Pulmonary artery endothelial cell (primary cell): ENCODE results near the gene HEXD. TPM values are rescaled to one million over a fixed set of nuclear protein-coding genes. Genes with fewer than 3 reads are reported as not detected.
"Not testable (repeated sequence)": the region's sequence is repeated elsewhere in the genome, so short reads cannot be mapped to it uniquely, and the experiment has no call there.

Experiments used
- DNase-seq: peaks from one replicate; pipeline ENCODE4 v3.0.0-alpha.2; 2011; ENCODE audit warnings: low read depth, low spot score
- total RNA-seq: library from RNA; depleted of rRNA; stranded (reverse); fragments of >200 nt; gene quantifications from 2 replicates; pipeline ENCODE4 v1.2.3, GENCODE V29; 2014

HEXD gene
- total RNA-seq, 1 donor from 2014 or later = 11.3 TPM

- DNase-seq = no peak
Observed at GRCh38 chr17:82457073-82457928, 39.2 kb downstream of the HEXD start.

DNA sequence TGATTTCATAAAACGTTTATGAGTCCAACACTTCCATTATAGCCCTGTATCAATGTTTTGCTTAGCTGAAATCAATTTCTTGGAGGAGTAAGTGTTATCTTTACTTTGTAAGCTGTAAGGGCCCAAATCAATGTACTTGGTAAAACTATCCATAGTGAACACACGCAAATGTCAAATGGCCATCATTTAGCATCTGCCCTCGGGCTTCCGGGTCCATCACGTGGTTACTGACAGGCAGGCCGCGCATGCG lies 39.7 kb downstream of the HEXD start:
- no peak for DNase-seq

GRCh38 chr17:82458179-82458884 lies 40.2 kb downstream of the HEXD start, which contains the start of gene NARF:
NARF (plus strand) TSS chr17:82458741; CDS start chr17:82458804, 63 bp downstream.
- DNase-seq = peak; percentile 97

- DNase-seq = peak; percentile 37
Observed at GRCh38 chr17:82458885-82459424, 40.8 kb downstream of the HEXD start.

GRCh38 chr17:82459936-82460335 lies 41.8 kb downstream of the HEXD start:
- not testable (repeated sequence) for DNase-seq

DNA sequence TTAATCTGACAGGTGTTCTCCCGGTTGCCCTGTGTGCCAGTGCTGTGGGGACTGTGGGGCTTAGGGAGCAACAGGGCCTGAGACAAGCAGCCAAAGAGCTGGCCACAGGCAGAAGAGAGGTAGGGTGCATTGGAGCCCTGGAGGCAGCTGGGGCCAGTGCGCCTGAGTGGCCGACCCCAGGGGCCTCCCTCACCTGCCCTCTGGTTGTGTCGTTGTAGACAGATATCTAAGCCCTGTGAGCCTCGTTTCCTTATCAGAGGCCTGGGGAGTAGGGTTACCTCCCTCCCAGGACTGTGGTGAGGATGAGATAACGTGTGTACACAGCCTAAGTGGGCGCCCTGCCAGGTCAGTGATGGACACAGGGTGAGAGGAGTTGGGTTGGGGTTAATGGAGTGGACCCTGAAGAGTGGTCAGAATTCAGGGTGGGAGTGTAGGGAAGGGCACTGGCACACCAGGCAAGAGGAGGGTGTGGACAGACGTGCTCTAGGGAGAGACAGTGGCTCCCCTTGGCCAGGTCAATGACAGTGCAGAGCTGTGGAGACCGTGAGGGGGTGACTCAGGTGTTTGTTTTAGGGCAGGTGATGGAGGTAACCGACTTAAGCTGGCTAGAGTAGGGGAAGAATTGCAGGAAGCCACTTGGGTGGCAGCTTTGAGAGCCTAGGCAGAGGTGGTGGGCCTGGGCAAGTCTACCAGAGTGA lies 43.8 kb downstream of the HEXD start:
- no peak for DNase-seq

- DNase-seq = no peak
Observed at GRCh38 chr17:82463391-82463790, 45.2 kb downstream of the HEXD start.

DNA sequence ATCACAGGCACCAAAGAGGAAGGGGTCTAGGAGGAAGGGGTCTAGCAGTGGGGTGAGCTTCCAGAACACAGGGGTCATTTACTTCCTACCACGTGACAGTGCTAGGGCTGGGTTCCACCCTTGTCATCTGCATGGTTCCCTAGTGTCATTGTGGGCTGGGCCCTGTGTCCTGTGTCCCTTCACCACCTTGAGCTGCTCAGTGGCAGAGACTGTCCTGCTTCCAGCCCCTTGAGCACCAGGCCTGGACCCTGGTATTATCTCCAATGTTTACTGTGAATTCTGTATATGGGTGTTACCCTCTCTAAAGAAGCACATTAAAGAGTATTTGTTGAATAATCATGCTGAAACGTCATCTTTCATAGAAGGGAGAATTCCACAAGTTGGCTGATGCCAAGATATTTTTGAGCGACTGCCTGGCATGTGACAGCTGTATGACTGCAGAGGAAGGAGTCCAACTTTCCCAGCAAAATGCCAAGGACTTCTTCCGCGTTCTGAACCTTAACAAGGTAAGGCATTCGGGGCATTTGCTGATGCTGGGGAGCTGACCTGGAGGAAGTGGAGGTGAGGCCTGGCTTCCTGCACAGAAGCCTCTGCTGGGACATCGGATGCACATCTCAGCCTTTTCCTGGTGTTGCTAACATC lies 45.9 kb downstream of the HEXD start:
- no peak for DNase-seq

DNA sequence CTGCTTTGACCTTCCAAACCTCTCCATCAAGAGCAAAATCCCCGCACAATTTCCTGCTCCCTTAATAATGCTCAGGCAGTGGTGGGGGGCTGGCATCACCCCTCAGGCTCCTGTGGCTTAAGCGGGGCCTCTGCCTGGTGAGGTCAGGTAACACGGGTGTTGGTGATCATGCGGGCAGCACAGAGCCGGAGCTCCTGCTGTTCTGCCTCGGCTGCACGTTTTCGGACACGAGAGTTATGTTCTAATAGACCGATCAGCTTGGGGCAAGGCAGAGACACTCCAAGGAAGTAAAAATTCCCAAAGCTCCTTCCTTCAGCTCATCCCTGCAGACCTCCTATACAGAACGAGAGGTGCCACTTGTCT lies 46.4 kb downstream of the HEXD start:
- no peak for DNase-seq

DNA sequence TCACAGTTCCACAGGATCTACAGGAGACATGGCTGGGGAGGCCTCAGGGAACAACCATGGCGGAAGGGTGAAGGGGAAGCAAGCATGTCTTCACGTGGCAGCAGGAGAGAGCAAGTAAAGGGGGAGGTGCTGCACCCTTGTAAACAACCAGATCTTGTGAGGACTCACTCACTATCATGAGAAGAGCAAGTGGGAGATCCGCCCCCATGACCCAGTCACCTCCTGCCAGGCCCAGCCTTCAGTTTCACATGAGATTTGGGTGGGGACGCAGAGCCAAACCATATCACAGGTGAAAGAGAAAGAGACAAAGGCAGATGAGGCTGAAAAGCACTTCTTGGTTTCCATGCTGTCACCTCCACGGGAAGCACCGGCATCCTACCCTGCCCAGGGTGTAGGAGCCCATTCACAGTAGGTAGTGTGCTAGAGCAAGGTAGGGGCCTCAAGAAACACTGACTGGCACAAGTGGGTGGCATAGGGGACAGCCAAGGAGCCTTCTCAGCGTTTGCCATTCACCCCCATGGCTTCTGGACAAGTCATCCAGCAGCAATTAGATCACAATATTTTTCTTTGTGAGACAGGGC lies 47.0 kb downstream of the HEXD start:
- no peak for DNase-seq

DNA sequence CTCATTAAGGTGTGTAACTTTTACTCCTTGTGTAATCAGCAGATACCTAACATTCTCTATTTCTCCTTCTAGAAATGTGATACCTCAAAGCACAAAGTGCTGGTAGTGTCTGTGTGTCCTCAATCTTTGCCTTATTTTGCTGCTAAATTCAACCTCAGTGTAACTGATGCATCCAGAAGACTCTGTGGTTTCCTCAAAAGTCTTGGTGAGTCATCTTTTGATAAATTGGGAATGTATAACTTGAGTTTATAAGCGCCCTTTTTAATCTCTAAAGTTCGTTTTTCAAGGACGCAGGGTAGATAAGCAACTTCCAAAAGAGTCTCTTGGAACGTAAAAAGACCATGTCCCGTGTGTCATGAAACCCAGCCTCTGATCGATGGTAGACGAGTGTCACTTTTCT lies 50.5 kb downstream of the HEXD start:
- no peak for DNase-seq

- DNase-seq = no peak
Observed at GRCh38 chr17:82470065-82470464, 51.9 kb downstream of the HEXD start.

DNA sequence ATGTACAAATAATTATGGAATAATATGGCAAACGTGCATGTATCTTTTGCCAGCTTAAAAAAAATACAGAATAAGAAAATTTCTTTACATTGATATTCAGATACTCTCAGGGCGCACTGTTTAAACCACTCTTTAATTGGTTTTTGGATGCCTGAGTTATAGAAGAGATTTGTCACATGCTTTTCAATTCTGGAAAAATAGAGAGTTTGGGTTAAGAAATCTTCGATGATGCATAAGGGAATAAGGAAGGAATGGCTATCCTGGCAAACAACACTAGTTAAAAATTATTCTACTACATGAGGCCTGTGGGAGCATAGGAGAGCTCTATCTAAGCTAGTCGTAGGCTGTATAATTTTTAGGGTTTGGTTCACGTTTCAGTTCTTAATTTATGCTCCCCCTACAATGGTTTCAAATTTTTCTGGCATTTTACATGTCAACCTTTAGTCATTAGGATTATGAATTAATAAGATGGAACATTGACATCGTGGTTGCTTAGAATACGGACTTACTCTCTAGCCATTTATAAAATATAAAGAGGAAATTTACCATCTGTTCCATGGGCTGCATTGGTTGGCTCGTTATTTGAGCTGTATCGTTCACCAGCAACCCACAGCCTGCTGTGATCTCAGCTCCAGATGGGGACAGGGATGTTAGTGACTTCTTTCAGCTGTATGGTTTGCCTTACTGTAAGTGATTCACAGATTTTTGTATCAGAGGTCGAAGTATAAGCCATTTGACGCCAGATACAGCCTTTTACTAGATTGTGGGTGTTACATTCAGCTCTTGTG lies 56.3 kb downstream of the HEXD start:
- DNase-seq = no peak

DNA sequence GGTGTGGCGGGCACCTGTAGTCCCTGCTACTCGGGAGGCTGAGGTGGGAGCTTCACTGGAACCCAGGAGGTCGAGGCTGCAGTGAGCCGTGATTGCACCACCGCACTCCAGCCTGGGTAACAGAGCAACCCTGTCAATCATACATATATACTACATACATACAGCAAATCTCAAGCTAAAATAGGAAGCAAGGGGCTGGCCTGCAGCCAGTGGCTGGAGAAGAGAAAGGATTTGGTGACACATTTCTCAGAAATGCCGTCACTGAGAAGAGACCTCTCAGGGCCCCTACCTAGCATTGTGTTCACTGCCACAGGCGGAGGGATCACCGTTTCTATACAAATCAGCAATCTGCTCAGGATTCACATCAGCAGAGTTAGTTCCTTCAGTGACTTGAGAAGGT lies 57.3 kb downstream of the HEXD start:
- DNase-seq = no peak

- no peak for DNase-seq
Observed at GRCh38 chr17:82477934-82478333, 59.8 kb downstream of the HEXD start.

DNA sequence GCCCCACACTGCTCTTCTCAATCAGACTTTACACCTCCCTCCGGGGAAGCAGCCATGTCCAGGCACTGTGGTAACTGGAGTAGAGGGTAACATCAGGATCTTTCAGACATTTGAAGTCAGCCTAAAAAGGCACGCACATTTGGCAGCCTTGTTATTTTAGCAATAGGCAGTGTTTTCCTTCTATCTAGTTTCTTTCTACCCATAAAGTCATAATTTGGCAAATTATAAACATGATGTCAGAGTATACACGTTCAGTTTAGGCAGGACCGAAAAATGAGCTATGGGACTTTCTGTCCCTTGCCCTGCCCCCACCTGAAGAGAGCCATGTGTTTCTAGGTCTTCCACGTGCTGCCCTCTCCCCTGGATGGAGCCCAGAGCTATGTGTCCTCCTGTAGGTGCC lies 61.5 kb downstream of the HEXD start:
- no peak for DNase-seq

GRCh38 chr17:82480318-82480717 lies 62.2 kb downstream of the HEXD start:
- no peak for DNase-seq

DNA sequence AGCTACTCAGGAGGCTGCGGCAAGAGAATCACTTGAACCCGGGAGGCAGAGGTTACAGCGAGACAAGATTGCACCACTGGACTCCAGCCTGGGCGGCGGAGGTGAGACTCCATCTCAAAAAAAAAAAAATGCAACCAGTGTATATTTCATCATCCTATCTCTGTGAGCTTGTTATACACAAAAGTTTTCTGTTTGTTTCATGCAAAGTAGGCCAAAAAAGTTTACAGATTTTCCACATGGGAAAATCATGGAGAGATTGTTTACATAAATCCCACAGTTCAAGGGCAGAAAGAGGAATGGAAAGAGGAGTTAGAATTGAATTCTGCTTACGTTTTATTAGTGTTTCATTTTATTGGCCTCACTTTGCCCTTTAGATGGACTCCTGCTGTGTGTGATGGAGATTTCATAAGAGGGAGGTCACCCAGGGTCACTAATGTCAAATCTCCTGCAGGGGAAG lies 65.1 kb downstream of the HEXD start:
- DNase-seq = no peak

DNA sequence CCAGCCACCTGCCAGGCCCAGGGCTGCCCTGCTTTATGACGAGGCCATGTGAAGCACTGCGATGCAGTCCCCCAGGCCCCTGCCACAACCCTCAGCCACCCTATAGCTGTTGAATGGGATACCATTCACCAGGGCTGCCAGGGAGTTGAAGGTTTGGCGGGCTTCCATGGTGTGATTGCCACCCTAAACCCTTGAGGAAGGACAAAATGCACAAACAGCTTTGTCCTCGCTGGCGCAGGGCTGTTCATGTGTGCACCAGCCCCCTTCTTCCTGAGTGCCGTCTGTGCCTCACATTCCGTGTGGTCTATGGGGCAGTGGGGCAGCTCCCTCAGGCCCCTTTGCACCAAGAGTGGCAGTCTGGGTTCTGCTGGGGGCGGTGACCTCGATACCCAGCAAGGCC lies 65.7 kb downstream of the HEXD start:
- no peak for DNase-seq
